HG03175 (cell line): ENCODE data around the gene GCG.

Source experiments
- ATAC-seq: cut with Tn5 transposase; IDR thresholded peaks from one replicate; pipeline ENCODE4 v1.9.1; 2021; ENCODE audit warnings: mild to moderate bottlenecking, moderate library complexity; ENCODE audit not compliant: unreplicated experiment

GCG gene

GRCh38 chr2:162106746-162107145, 45.3 kb downstream of the GCG start:
- ATAC-seq = no peak

GRCh38 chr2:162106146-162106551, 45.9 kb downstream of the GCG start:
- no peak for ATAC-seq

GRCh38 chr2:162103443-162104009, 48.5 kb downstream of the GCG start:
- no peak for ATAC-seq

DNA sequence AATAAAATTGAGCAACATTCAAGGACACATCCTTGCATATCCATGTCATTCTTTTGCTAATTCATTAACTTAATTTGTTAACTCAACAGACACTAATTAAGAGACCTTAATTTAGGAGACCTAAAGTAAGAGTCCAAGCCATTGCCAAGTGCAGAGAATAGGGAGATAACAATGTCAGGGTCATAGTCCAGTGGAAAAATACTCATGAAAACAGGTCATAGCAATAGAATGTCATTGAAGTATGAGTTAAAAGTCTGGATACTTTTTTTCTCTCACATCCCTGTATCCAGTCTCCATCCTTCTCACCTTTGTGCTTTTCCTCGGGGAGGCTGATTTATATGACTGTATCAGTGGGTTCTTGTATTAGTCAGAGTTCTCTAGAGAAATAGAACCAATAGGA, 51.5 kb downstream of the GCG start:
- ATAC-seq = no peak

DNA sequence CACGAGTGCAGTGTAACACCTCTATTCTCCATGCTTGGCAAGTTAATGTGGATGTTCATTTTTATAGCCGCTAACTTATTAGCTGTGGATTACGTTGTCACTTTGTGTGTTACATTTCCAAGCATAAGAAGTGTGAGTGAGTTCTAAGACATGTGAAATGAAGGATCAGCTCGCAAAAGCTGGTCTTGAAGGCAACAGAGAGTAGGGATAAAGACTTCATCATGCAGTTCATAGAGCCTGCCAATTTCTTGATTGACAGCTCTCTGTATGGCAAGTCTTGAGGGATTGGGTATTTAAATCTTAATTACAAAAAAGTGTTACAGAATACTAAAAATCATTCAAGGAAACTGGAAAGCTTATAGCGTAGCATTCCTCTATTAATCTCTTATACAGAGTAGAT, 52.2 kb downstream of the GCG start:
- ATAC-seq = no peak
